Lung (tissue), 12 donors: Measurements from ENCODE around the gene TBX1. TPM values are rescaled to one million over a fixed set of nuclear protein-coding genes. Genes with fewer than 3 reads are reported as not detected.

Experiments used
- ATAC-seq: fragments of 200-7000 bp; cut with Tn5 transposase; one replicate; pipeline ENCODE4 v1.9.1; 2020; ENCODE audit warnings: moderate number of reproducible peaks; ENCODE audit not compliant: insufficient read depth, low FRiP score
- DNase-seq, 3 donors: peaks; one replicate each; pipeline ENCODE4 v3.0.0-alpha.2; 2013 to 2017
- H3K27ac ChIP-seq, 2 donors: one replicate each; pipeline ENCODE4 v1.5.1; 2013; ENCODE audit warnings: mild to moderate bottlenecking in 2 of 2, moderate library complexity in 2 of 2, control low read depth in 1 of 2, inconsistent platforms in 1 of 2, low read depth in 1 of 2, low read length in 1 of 2
- H3K27me3 ChIP-seq, 3 donors: one replicate each; pipeline ENCODE4 v1.5.1; 2013; ENCODE audit warnings: low read length in 2 of 3; ENCODE audit not compliant: control insufficient read depth in 3 of 3, insufficient read depth in 3 of 3
- H3K36me3 ChIP-seq, 4 donors: one replicate each; pipeline ENCODE4 v1.5.1; 2013; ENCODE audit warnings: low read length in 4 of 4, mild to moderate bottlenecking in 1 of 4, moderate library complexity in 1 of 4; ENCODE audit not compliant: control insufficient read depth in 4 of 4, insufficient read depth in 4 of 4
- H3K4me1 ChIP-seq, 5 donors: one replicate each; pipeline ENCODE4 v1.5.1; 2013; ENCODE audit warnings: low read length in 5 of 5, mild to moderate bottlenecking in 2 of 5, moderate library complexity in 1 of 5; ENCODE audit not compliant: control insufficient read depth in 5 of 5, insufficient read depth in 5 of 5
- H3K4me3 ChIP-seq: one replicate; pipeline ENCODE4 v1.5.1; 2013; ENCODE audit warnings: mild to moderate bottlenecking, control low read depth, moderate library complexity
- H3K9ac ChIP-seq, 2 donors: one replicate each; pipeline ENCODE4 v1.5.1; 2013; ENCODE audit warnings: low read length in 2 of 2, control low read depth in 1 of 2; ENCODE audit not compliant: insufficient read depth in 1 of 2
- H3K9me3 ChIP-seq, 4 donors: one replicate each; pipeline ENCODE4 v1.5.1; 2013; ENCODE audit warnings: low read length in 3 of 4, mild to moderate bottlenecking in 1 of 4, moderate library complexity in 1 of 4; ENCODE audit not compliant: control insufficient read depth in 4 of 4, insufficient read depth in 3 of 4
- CTCF ChIP-seq: IDR thresholded peaks from 2 replicates; pipeline ENCODE4 v1.5.1; 2012; ENCODE audit warnings: mild to moderate bottlenecking; ENCODE audit errors: control extremely low read depth, extremely low read depth
- WGBS, 2 donors: extraction: QIAGEN DNeasy Blood & Tissue Kit; methylation state at CpG; one replicate each; pipeline ENCODE4 v1.1.7; 2013; 5-methylcytosine and 5-hydroxymethylcytosine counted together
- polyA plus RNA-seq, 2 donors: library from polyadenylated mRNA; stranded (reverse); fragments of 200-250 nt; gene quantifications; one replicate each; pipeline ENCODE4 v1.2.1, GENCODE V29; 2013
- total RNA-seq, 2 donors: library from RNA; depleted of rRNA in 1 of 2; stranded (reverse); fragments of >200 nt in 1 of 2; gene quantifications; one replicate each; pipeline ENCODE4 v1.2.1, GENCODE V29; 2014 to 2021
- donor health status: control.
- donor health status: control.
- donor health status: Bipolar disorder and iron deficiency.
- donor health status: healthy.
- donor health status: DM: yes; HTN: yes; CAD: no.

The TBX1 gene
- total and polyA plus RNA-seq, 4 donors: 2.3 to 19.3 (median 4.5) TPM

GRCh38 chr22:19727310-19728150 is 33.0 kb upstream of the TBX1 start:
- ATAC-seq (no peak), DNase-seq (no peak)

DNA sequence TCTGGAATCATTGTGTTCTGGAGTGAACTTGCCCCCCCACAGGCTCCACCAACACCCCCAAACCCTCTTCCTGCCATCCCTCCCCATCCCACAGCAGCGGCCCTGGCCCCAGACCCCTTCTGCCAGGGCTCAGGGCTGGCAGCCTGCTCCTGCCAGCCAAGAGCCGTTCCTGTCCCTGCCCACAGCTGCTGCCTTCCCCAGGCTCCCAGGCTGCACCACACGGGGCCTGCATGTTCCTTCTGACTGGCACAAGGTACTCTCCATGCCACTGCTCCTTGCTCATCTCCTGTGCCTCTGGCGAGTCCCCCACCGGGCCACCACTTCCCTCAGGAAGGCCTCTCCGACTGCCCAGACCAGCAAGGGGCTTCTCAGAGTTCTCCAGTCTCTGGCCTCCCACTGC is 32.3 kb upstream of the TBX1 start:
- no peak overlapping the region for H3K4me3 ChIP-seq
- peaks cover 0 to 11% (median 6%) of the 10 kb centered on the region in 3 donors for H3K27me3 ChIP-seq
- ATAC-seq (no peak), DNase-seq (no peak)
- WGBS, 2 donors: 74 to 76% methylated on average over 6 of the region's 6 CpGs
- TF ChIP-seq CTCF: no peak
- H3K9me3 ChIP-seq: no peaks in the 10 kb centered on the region
- no peaks in the 10 kb centered on the region for H3K36me3 ChIP-seq
- no peak overlapping the region for H3K27ac ChIP-seq
- H3K9ac ChIP-seq: no peak overlapping the region
- H3K4me1 ChIP-seq: peaks cover 0 to 12% (median 2%) of the 10 kb centered on the region in 5 donors

More at GRCh38 chr22:19727310-19728150, 33.0 kb upstream of the TBX1 start:
- Histone ChIP-seq H3K9ac (no peak overlapping the region), H3K4me1 (peaks cover 0 to 13% (median 5%) of the 10 kb centered on the region in 5 donors), H3K9me3 (no peaks in the 10 kb centered on the region), H3K4me3 (no peak overlapping the region), H3K27me3 (peaks cover 0 to 11% (median 10%) of the 10 kb centered on the region in 3 donors), H3K27ac (no peak overlapping the region), H3K36me3 (peaks cover 0 to 6% (median 0%) of the 10 kb centered on the region in 4 donors)
- WGBS, 2 donors: 65 to 71% methylated on average over 61 of the region's 61 CpGs
- no peak for TF ChIP-seq CTCF

- Histone ChIP-seq H3K9ac (no peak overlapping the region), H3K4me3 (no peak overlapping the region), H3K9me3 (no peaks in the 10 kb centered on the region), H3K36me3 (no peaks in the 10 kb centered on the region), H3K4me1 (peaks cover 0 to 12% (median 0%) of the 10 kb centered on the region in 5 donors), H3K27me3 (peaks cover 0 to 11% (median 6%) of the 10 kb centered on the region in 3 donors), H3K27ac (no peak overlapping the region)
- WGBS, 2 donors: 75 to 80% methylated on average over 10 of the region's 10 CpGs
- no peak for ATAC-seq
- TF ChIP-seq CTCF: no peak
- no peak for DNase-seq
These were observed 31.7 kb upstream of the TBX1 start for GRCh38 chr22:19728836-19729235.
